ENCODE measurements around the gene PCDHGC3. TPM values are rescaled to one million over a fixed set of nuclear protein-coding genes. Genes with fewer than 3 reads are reported as not detected.

Gene PCDHGC3
- total RNA-seq, 1 donor from 2014 or later, result 60.3 TPM

GRCh38 chr5:141465351-141465750, 10.4 kb upstream of the PCDHGC3 start:
- no peaks in the 10 kb centered on the region for H3K4me1 Mint-ChIP-seq (ENCODE audit: unreplicated experiment)
- TF ChIP-seq CTCF (conservative IDR thresholded peaks at IDR 0.05), result no peak
- peaks cover 21% of the 10 kb centered on the region for H3K36me3 Mint-ChIP-seq
- H3K9me3 Mint-ChIP-seq, result peaks cover 6% of the 10 kb centered on the region
- H3K4me3 Mint-ChIP-seq, result no peak overlapping the region
- no peak overlapping the region for H3K27ac Mint-ChIP-seq
- DNase-seq (ENCODE audit: extremely low spot score, unreplicated experiment), result no peak
- no peaks in the 10 kb centered on the region for H3K27me3 Mint-ChIP-seq

- H3K36me3 Mint-ChIP-seq, result peaks cover 33% of the 10 kb centered on the region
- TF ChIP-seq CTCF (conservative IDR thresholded peaks at IDR 0.05), result no peak
- peaks cover 9% of the 10 kb centered on the region for H3K4me1 Mint-ChIP-seq (ENCODE audit: unreplicated experiment)
- peak overlapping the region; percentile 85 for H3K27ac Mint-ChIP-seq
- peaks cover 13% of the 10 kb centered on the region for H3K27me3 Mint-ChIP-seq
- H3K4me3 Mint-ChIP-seq, result peak overlapping the region; percentile 99
- DNase-seq (ENCODE audit: extremely low spot score, unreplicated experiment), result no peak
- no peaks in the 10 kb centered on the region for H3K9me3 Mint-ChIP-seq
Observed at GRCh38 chr5:141476132-141476911, 556 bp downstream of the PCDHGC3 start.

- Mint-ChIP-seq H3K4me1 (ENCODE audit: unreplicated experiment) (peaks cover 9% of the 10 kb centered on the region), H3K9me3 (no peaks in the 10 kb centered on the region), H3K27ac (no peak overlapping the region), H3K36me3 (peaks cover 30% of the 10 kb centered on the region), H3K4me3 (peak overlapping the region; percentile 99), H3K27me3 (peaks cover 13% of the 10 kb centered on the region)
- TF ChIP-seq CTCF (conservative IDR thresholded peaks at IDR 0.05), result no peak
- DNase-seq (ENCODE audit: extremely low spot score, unreplicated experiment), result no peak
Observed at GRCh38 chr5:141477044-141477575, 1.3 kb downstream of the PCDHGC3 start.

GRCh38 chr5:141477815-141478214, 2.0 kb downstream of the PCDHGC3 start:
- no peak for TF ChIP-seq CTCF (conservative IDR thresholded peaks at IDR 0.05)
- H3K4me1 Mint-ChIP-seq (ENCODE audit: unreplicated experiment), result peaks cover 14% of the 10 kb centered on the region
- peaks cover 36% of the 10 kb centered on the region for H3K36me3 Mint-ChIP-seq
- peak overlapping the region; percentile 75 for H3K4me3 Mint-ChIP-seq
- peaks cover 13% of the 10 kb centered on the region for H3K27me3 Mint-ChIP-seq
- no peaks in the 10 kb centered on the region for H3K9me3 Mint-ChIP-seq
- no peak for DNase-seq (ENCODE audit: extremely low spot score, unreplicated experiment)
- no peak overlapping the region for H3K27ac Mint-ChIP-seq

- peak; percentile 50 for TF ChIP-seq CTCF (conservative IDR thresholded peaks at IDR 0.05)
- DNase-seq (ENCODE audit: extremely low spot score, unreplicated experiment), result no peak
- H3K9me3 Mint-ChIP-seq, result no peaks in the 10 kb centered on the region
- H3K4me3 Mint-ChIP-seq, result peak overlapping the region; percentile 75
- H3K27me3 Mint-ChIP-seq, result peaks cover 13% of the 10 kb centered on the region
- peaks cover 40% of the 10 kb centered on the region for H3K36me3 Mint-ChIP-seq
- peaks cover 18% of the 10 kb centered on the region for H3K4me1 Mint-ChIP-seq (ENCODE audit: unreplicated experiment)
- H3K27ac Mint-ChIP-seq, result no peak overlapping the region
Observed at GRCh38 chr5:141478321-141478945, 2.7 kb downstream of the PCDHGC3 start.
